ENCODE measurements around the gene TRAF1.

TRAF1 gene

DNA sequence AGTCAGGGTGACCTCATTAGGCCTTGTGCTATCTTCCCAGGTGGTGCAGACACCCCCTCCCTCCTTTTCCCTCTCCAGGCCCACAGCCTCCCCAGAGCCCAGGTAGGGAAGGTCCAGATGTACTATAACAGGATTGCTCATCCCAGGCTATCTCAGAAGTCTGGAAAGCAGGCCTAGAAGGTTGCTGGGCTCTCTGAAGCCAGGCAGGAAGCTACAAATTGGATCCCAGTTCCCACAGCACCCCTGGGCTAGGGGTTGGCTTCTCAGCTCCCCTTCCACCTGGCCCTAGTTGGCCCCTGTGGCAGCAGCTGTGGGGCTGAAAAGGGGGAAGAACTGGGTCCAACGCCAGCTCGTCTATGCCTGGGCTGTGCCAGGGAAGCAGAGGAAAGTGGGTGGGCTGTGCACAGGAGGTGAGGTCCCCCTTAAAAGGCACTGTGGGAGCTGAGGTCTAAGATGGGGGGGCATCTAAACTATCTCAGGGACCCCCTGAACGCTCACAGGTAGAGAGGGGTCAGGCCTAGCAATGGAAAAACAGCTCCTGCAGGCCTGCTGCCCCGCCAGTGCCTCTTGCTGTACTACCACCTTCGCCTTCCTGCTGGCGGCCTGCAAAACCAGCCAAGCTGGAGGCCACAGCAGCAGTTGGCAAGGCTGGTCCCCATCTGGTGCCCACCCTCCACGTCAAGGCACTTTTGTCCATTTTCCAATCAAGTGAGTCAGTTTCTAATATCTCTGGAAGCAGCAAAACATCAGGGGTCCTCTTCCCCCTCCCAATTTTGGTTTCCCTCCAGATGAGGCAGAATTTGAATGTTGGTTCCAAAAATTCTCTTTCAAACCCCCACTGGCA lies 70.5 kb downstream of the TRAF1 start:
- DNase-seq (ENCODE audit: extremely low spot score): no peak
- TF ChIP-seq SUZ12 (IDR thresholded peaks at IDR 0.05): no peak
- no peak for TF ChIP-seq LEF1 (IDR thresholded peaks at IDR 0.05; ENCODE audit: borderline replicate concordance)
- TF ChIP-seq ARNT (IDR thresholded peaks at IDR 0.05): no peak
- TF ChIP-seq ELF4 (IDR thresholded peaks at IDR 0.05): no peak
- TF ChIP-seq L3MBTL2 (conservative IDR thresholded peaks at IDR 0.05): no peak
- no peak for TF ChIP-seq CTBP1 (IDR thresholded peaks at IDR 0.05; ENCODE audit: borderline replicate concordance)
- TF ChIP-seq TARDBP (IDR thresholded peaks at IDR 0.05): no peak
- TF ChIP-seq HDGF (IDR thresholded peaks at IDR 0.05; ENCODE audit: borderline replicate concordance): no peak
- TF ChIP-seq, protein P1, sequence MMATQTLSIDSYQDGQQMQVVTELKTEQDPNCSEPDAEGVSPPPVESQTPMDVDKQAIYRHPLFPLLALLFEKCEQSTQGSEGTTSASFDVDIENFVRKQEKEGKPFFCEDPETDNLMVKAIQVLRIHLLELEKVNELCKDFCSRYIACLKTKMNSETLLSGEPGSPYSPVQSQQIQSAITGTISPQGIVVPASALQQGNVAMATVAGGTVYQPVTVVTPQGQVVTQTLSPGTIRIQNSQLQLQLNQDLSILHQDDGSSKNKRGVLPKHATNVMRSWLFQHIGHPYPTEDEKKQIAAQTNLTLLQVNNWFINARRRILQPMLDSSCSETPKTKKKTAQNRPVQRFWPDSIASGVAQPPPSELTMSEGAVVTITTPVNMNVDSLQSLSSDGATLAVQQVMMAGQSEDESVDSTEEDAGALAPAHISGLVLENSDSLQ (IDR thresholded peaks at IDR 0.05): no peak
- no peak for TF ChIP-seq FOXK2 (IDR thresholded peaks at IDR 0.05)
- TF ChIP-seq SP1 (IDR thresholded peaks at IDR 0.05): no peak
- CTCF ChIA-PET: no interaction called here
- POLR2A ChIA-PET: no interaction called here

- CTCF ChIA-PET: no interaction called here
These were observed 71.8 kb downstream of the TRAF1 start for GRCh38 chr9:120854596-120855327.

GRCh38 chr9:120853198-120853597 lies 73.4 kb downstream of the TRAF1 start:
- POLR2A ChIA-PET: no interaction called here
- no peak for DNase-seq (ENCODE audit: extremely low spot score)
- no peak for TF ChIP-seq NFRKB (IDR thresholded peaks at IDR 0.05)
- no peak for TF ChIP-seq FOXA1 (IDR thresholded peaks at IDR 0.05)
- TF ChIP-seq LEF1 (IDR thresholded peaks at IDR 0.05; ENCODE audit: borderline replicate concordance): no peak
- TF ChIP-seq ZNF384 (IDR thresholded peaks at IDR 0.05): no peak
- TF ChIP-seq ARNT (IDR thresholded peaks at IDR 0.05): no peak
- TF ChIP-seq L3MBTL2 (conservative IDR thresholded peaks at IDR 0.05): no peak
- no peak for TF ChIP-seq SUZ12 (IDR thresholded peaks at IDR 0.05)
- TF ChIP-seq SP1 (IDR thresholded peaks at IDR 0.05): no peak
- no peak for TF ChIP-seq BHLHE40 (IDR thresholded peaks at IDR 0.05; ENCODE audit: borderline replicate concordance)
- CTCF ChIA-PET: no interaction called here

More at GRCh38 chr9:120854596-120855327, 71.8 kb downstream of the TRAF1 start:
- TF ChIP-seq HDGF (IDR thresholded peaks at IDR 0.05; ENCODE audit: borderline replicate concordance): no peak
- no peak for TF ChIP-seq BHLHE40 (IDR thresholded peaks at IDR 0.05; ENCODE audit: borderline replicate concordance)
- no peak for TF ChIP-seq NFRKB (IDR thresholded peaks at IDR 0.05)
- no peak for TF ChIP-seq L3MBTL2 (conservative IDR thresholded peaks at IDR 0.05)
- TF ChIP-seq LEF1 (IDR thresholded peaks at IDR 0.05; ENCODE audit: borderline replicate concordance): no peak
- TF ChIP-seq, protein P1 (IDR thresholded peaks at IDR 0.05): no peak
- DNase-seq (ENCODE audit: extremely low spot score): no peak
- POLR2A ChIA-PET: no interaction called here
